Transverse colon (tissue), 4 donors: ENCODE results near the gene ACSL1. TPM values are rescaled to one million over a fixed set of nuclear protein-coding genes. Genes with fewer than 3 reads are reported as not detected.

ENCODE experiments used
- DNase-seq: peaks from one replicate; pipeline ENCODE4 v3.0.0-alpha.2; 2019
- H3K27ac ChIP-seq, 4 donors: fragments of 200-600 bp; sonication (generic); 2 replicates each; pipeline ENCODE4 v1.5.1; 2016 to 2018; ENCODE audit warnings: inconsistent platforms in 4 of 4
- H3K27me3 ChIP-seq: fragments of 200-600 bp; sonication (generic); 2 replicates; pipeline ENCODE4 v1.5.1; 2017; ENCODE audit warnings: inconsistent platforms
- H3K36me3 ChIP-seq, 4 donors: fragments of 200-600 bp; sonication (generic); 2 replicates each; pipeline ENCODE4 v1.5.1; 2017 to 2019; ENCODE audit warnings: inconsistent platforms in 4 of 4
- H3K4me1 ChIP-seq, 4 donors: fragments of 200-600 bp; sonication (generic); 2 replicates each; pipeline ENCODE4 v1.5.1; 2017 to 2020; ENCODE audit warnings: inconsistent platforms in 4 of 4
- H3K4me3 ChIP-seq, 4 donors: fragments of 200-600 bp; sonication (generic); 1 replicate in 1 of 4; 2 replicates in 3 of 4; pipeline versions ENCODE4 v1.5.1 to v1.6.1; 2017 to 2019; ENCODE audit warnings: inconsistent platforms in 4 of 4
- H3K9me3 ChIP-seq, 2 donors: fragments of 200-600 bp; sonication (generic); 2 replicates each; pipeline ENCODE4 v1.5.1; 2017 to 2019; ENCODE audit warnings: inconsistent platforms in 2 of 2
- EP300 ChIP-seq: sonication (generic); formaldehyde crosslinking; IDR thresholded peaks from one replicate; pipeline ENCODE4 v1.6.1; 2017; ENCODE audit warnings: antibody characterized with exemption, low read depth
- POLR2A ChIP-seq: fragments of 450-650 bp; IDR thresholded peaks from one replicate; pipeline ENCODE4 v1.6.1; 2016; ENCODE audit warnings: antibody characterized with exemption, mild to moderate bottlenecking, moderate library complexity
- POLR2AphosphoS5 ChIP-seq, 3 donors: sonication (generic); formaldehyde crosslinking; IDR thresholded peaks; one replicate each; pipeline ENCODE4 v1.6.1; 2016; ENCODE audit warnings: antibody characterized with exemption in 3 of 3
- WGBS, 2 donors: methylation state at CpG; one replicate each; pipeline ENCODE4 v1.1.5; 2018; ENCODE audit warnings: low coverage in 1 of 2; 5-methylcytosine and 5-hydroxymethylcytosine counted together
- in situ Hi-C, 4 donors: fragments of 200-750 bp; cut with MboI; loops; one replicate each; pipeline versions ENCODE4 v1.15.0 to v1.15.1; 2017; ENCODE audit warnings: low sequenced_read_pairs in 3 of 4, low pct_ligation_motif_present in 1 of 4, low pct_unique_long_range_greater_than_20kb in 1 of 4
- intact Hi-C: fragments of 100-400 bp; cut with DNase I; formaldehyde crosslinking; loops from one replicate; pipeline ENCODE4 v1.15.1; 2023; ENCODE audit warnings: low total_unique reads
- total RNA-seq, 4 donors: library from RNA; depleted of rRNA; stranded (reverse); fragments of >200 nt; gene quantifications; one replicate each; pipeline ENCODE4 v1.1.0, GENCODE V29; 2016
- TF ChIP-seq, protein P1 (sequence below), 5 experiments: fragments of 200-600 bp in 3 of 5; fragments of 450-650 bp in 2 of 5; sonication (generic) in 3 of 5; IDR thresholded peaks; 1 replicate in 2 of 5; 2 replicates in 3 of 5; pipeline ENCODE4 v1.5.1; 2016 to 2017; ENCODE audit warnings: antibody characterized with exemption in 5 of 5, inconsistent platforms in 3 of 5, mild to moderate bottlenecking in 2 of 5, moderate library complexity in 1 of 5

Gene ACSL1
- total RNA-seq, 4 donors from 2014 or later, result 20.6 to 50.0 (median 40.0) TPM

DNA sequence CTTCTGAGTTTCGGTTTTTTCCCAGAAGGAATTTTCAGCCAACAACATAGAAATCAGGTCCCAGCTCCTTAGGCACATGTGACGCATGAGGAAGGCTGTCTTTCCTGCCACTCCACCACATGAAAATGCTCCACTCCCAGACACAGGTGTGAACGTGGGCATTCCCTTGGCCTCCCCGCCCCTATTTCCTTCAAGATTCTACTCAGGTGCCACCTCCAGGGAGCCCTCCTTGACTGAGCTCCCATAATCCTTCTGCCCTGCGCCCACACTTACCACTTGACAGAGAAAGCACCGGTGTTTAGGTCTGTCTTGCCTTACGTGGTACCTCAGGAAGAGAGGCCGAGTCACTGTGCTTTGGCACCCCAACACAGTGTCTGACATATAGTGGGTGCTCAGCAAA is 47.4 kb downstream of the ACSL1 start:
- H3K36me3 ChIP-seq, result peaks cover 0 to 3% (median under 1%) of the 10 kb centered on the region in 4 donors
- H3K4me3 ChIP-seq, result no peak overlapping the region
- WGBS, 2 donors, result 50 to 83% methylated on average over 2 to 8 of the region's 8 CpGs
- no peaks in the 10 kb centered on the region for H3K27me3 ChIP-seq
- DNase-seq, result no peak
- no peaks in the 10 kb centered on the region for H3K4me1 ChIP-seq
- no peaks in the 10 kb centered on the region for H3K9me3 ChIP-seq
- no peak overlapping the region for H3K27ac ChIP-seq
- TF ChIP-seq EP300, result no peak
- TF ChIP-seq POLR2AphosphoS5 (IDR thresholded peaks at IDR 0.05), result no peak
- no peak for TF ChIP-seq POLR2A
- in situ Hi-C loops, result no loop called here
- intact Hi-C loops, result no loop called here

- DNase-seq, result no peak
- WGBS, 2 donors, result 79 to 81% methylated on average over 3 to 5 of the region's 5 CpGs
- intact Hi-C loops, result no loop called here
- Histone ChIP-seq H3K36me3 (peaks cover 0 to 12% (median 4%) of the 10 kb centered on the region in 4 donors), H3K27ac (no peak overlapping the region), H3K4me1 (no peaks in the 10 kb centered on the region), H3K27me3 (no peaks in the 10 kb centered on the region), H3K4me3 (no peak overlapping the region), H3K9me3 (no peaks in the 10 kb centered on the region)
- in situ Hi-C loops, result no loop called here
- TF ChIP-seq POLR2AphosphoS5 (IDR thresholded peaks at IDR 0.05) (no peak), EP300 (no peak), POLR2A (no peak)
- TF ChIP-seq, protein P1, sequence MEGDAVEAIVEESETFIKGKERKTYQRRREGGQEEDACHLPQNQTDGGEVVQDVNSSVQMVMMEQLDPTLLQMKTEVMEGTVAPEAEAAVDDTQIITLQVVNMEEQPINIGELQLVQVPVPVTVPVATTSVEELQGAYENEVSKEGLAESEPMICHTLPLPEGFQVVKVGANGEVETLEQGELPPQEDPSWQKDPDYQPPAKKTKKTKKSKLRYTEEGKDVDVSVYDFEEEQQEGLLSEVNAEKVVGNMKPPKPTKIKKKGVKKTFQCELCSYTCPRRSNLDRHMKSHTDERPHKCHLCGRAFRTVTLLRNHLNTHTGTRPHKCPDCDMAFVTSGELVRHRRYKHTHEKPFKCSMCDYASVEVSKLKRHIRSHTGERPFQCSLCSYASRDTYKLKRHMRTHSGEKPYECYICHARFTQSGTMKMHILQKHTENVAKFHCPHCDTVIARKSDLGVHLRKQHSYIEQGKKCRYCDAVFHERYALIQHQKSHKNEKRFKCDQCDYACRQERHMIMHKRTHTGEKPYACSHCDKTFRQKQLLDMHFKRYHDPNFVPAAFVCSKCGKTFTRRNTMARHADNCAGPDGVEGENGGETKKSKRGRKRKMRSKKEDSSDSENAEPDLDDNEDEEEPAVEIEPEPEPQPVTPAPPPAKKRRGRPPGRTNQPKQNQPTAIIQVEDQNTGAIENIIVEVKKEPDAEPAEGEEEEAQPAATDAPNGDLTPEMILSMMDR (IDR thresholded peaks at IDR 0.05), result no peak
Measured at GRCh38 chr4:184776821-184777220, 48.9 kb downstream of the ACSL1 start.

GRCh38 chr4:184775854-184776555 is 49.8 kb downstream of the ACSL1 start:
- DNase-seq, result no peak
- H3K36me3 ChIP-seq, result peaks cover 0 to 12% (median 4%) of the 10 kb centered on the region in 4 donors
- WGBS, 2 donors, result 87 to 92% methylated on average over 3 to 13 of the region's 13 CpGs
- no peaks in the 10 kb centered on the region for H3K4me1 ChIP-seq
- H3K27me3 ChIP-seq, result no peaks in the 10 kb centered on the region
- H3K4me3 ChIP-seq, result no peak overlapping the region
- intact Hi-C loops (no loop called here), in situ Hi-C loops (no loop called here)
- TF ChIP-seq, protein P1 (IDR thresholded peaks at IDR 0.05), result no peak
- TF ChIP-seq POLR2A, result no peak
- TF ChIP-seq EP300, result no peak
- TF ChIP-seq POLR2AphosphoS5 (IDR thresholded peaks at IDR 0.05), result no peak
- H3K27ac ChIP-seq, result no peak overlapping the region
- no peaks in the 10 kb centered on the region for H3K9me3 ChIP-seq

- DNase-seq, result no peak
- Histone ChIP-seq H3K36me3 (peaks cover 0 to 16% (median 4%) of the 10 kb centered on the region in 4 donors), H3K27me3 (no peaks in the 10 kb centered on the region), H3K4me1 (no peaks in the 10 kb centered on the region), H3K9me3 (no peaks in the 10 kb centered on the region), H3K27ac (no peak overlapping the region), H3K4me3 (no peak overlapping the region)
- 94 to 96% methylated on average over 3 to 7 of the region's 7 CpGs for WGBS, 2 donors
- in situ Hi-C loops (no loop called here), intact Hi-C loops (no loop called here)
- TF ChIP-seq POLR2AphosphoS5 (IDR thresholded peaks at IDR 0.05) (no peak), POLR2A (no peak)
- TF ChIP-seq, protein P1 (IDR thresholded peaks at IDR 0.05), result no peak
Measured at GRCh38 chr4:184774152-184774551, 51.6 kb downstream of the ACSL1 start.

- H3K36me3 ChIP-seq, result peaks cover 0 to 34% (median 12%) of the 10 kb centered on the region in 4 donors
- no peaks in the 10 kb centered on the region for H3K9me3 ChIP-seq
- H3K4me3 ChIP-seq, result no peak overlapping the region
- H3K27me3 ChIP-seq, result no peaks in the 10 kb centered on the region
- H3K4me1 ChIP-seq, result no peaks in the 10 kb centered on the region
- in situ Hi-C loops (no loop called here), intact Hi-C loops (no loop called here)
- H3K27ac ChIP-seq, result no peak overlapping the region
- no peak for DNase-seq
- TF ChIP-seq POLR2A (no peak), POLR2AphosphoS5 (IDR thresholded peaks at IDR 0.05) (no peak), EP300 (no peak)
- TF ChIP-seq, protein P1 (IDR thresholded peaks at IDR 0.05), result no peak
- 87 to 88% methylated on average over 1 of the region's 1 CpG for WGBS, 2 donors
Measured at GRCh38 chr4:184771416-184771815, 54.4 kb downstream of the ACSL1 start.
